Heart right ventricle (tissue), 16 donors: ENCODE data around the gene SIGLEC9. TPM values are rescaled to one million over a fixed set of nuclear protein-coding genes. Genes with fewer than 3 reads are reported as not detected.
A peak's percentile ranks its signal among the peaks of the same experiment; 100 is the strongest.

Experiments
- ATAC-seq, 8 donors: fragments of 200-7000 bp; cut with Tn5 transposase; one replicate each; pipeline ENCODE4 v1.9.1; 2020; ENCODE audit warnings: mild to moderate bottlenecking in 8 of 8, moderate library complexity in 8 of 8, moderate number of reproducible peaks in 1 of 8
- DNase-seq, 2 donors: peaks; one replicate each; pipeline ENCODE4 v3.0.0-alpha.2; 2020
- H3K27ac ChIP-seq, 10 donors: fragments of 200-600 bp; sonication (generic) in 2 of 10; one replicate each; pipeline versions ENCODE4 v1.5.0 to v1.8.0; 2020 to 2022; ENCODE audit warnings: mild to moderate bottlenecking in 3 of 10
- H3K27me3 ChIP-seq, 7 donors: fragments of 200-600 bp; one replicate each; pipeline ENCODE4 v1.8.0; 2021 to 2022; ENCODE audit warnings: mild to moderate bottlenecking in 2 of 7
- H3K36me3 ChIP-seq, 9 donors: fragments of 200-600 bp; sonication (generic) in 1 of 9; one replicate each; pipeline versions ENCODE4 v1.5.0 to v1.8.0; 2020 to 2022; ENCODE audit warnings: mild to moderate bottlenecking in 2 of 9
- H3K4me1 ChIP-seq, 9 donors: fragments of 200-600 bp; sonication (generic) in 1 of 9; one replicate each; pipeline versions ENCODE4 v1.5.0 to v1.8.0; 2020 to 2022; ENCODE audit warnings: mild to moderate bottlenecking in 4 of 9
- H3K4me3 ChIP-seq, 10 donors: fragments of 200-600 bp; sonication (generic) in 2 of 10; one replicate each; pipeline versions ENCODE4 v1.5.0 to v1.8.0; 2020 to 2022; ENCODE audit warnings: mild to moderate bottlenecking in 7 of 10, moderate library complexity in 2 of 10
- H3K9me3 ChIP-seq, 11 donors: fragments of 200-600 bp in 10 of 11; sonication (generic) in 2 of 11; one replicate each; pipeline versions ENCODE4 v1.5.0 to v1.8.0; 2013 to 2022; ENCODE audit warnings: mild to moderate bottlenecking in 2 of 11, control low read depth in 1 of 11, moderate library complexity in 1 of 11
- CTCF ChIP-seq, 9 donors: fragments of 200-600 bp; sonication (generic) in 2 of 9; IDR thresholded peaks; one replicate each; pipeline versions ENCODE4 v1.5.0 to v1.8.0; 2021 to 2022; ENCODE audit warnings: antibody characterized with exemption in 9 of 9, mild to moderate bottlenecking in 5 of 9, moderate library complexity in 1 of 9
- WGBS, 2 donors: extraction: QIAGEN DNeasy Blood & Tissue Kit; methylation state at CpG; one replicate each; pipeline ENCODE4 v1.1.7; 2013; ENCODE audit warnings: inconsistent platforms in 1 of 2; 5-methylcytosine and 5-hydroxymethylcytosine counted together
- intact Hi-C, 10 donors: fragments of 100-400 bp; cut with DNase I; formaldehyde crosslinking; loops; one replicate each; pipeline versions ENCODE4 v1.11.1 to v1.14.2; 2022
- polyA plus RNA-seq, 2 donors: library from polyadenylated mRNA; stranded (reverse); fragments of 200-250 nt; gene quantifications; one replicate each; pipeline ENCODE4 v1.2.3, GENCODE V29; 2013
- total RNA-seq, 10 donors: library from RNA; stranded (reverse); fragmentation: NEBNext Ultra II Directional in 3 of 10; extraction: Animal tissue kit (Norgen Biotek cat#: 25700) in 3 of 10; gene quantifications; one replicate each; pipeline versions ENCODE4 v1.2.1 to v1.2.4, GENCODE V29; 2021 to 2023
- donor health status: Arrhythmogenic right ventricular cardiomyopathy.
- donor health status: ischemic (EF 13 %, LVEDD 7.1; RV severe dilation, severe dysfunction).
- donor health status: healthy with polysubstance abuse.
- donor health status: DM: no; HTN: yes; CAD: no.
- donor health status: DM: no; HTN: no; CAD: no.
- donor health status: ischemic (EF 25% LVEDD 6.9; RV normal size, moderate dysfunction).
- donor health status: ischemic (EF 25% LVEDD 5.7; RV mildly dilated, moderate dysfunction).
- donor health status: healthy.
- donor health status: DM: yes; HTN: yes; CAD: no.
- donor health status: Ischemic cardiomyopathy.
- donor health status: ischemic (EF 35%, LVEDD 5.7; RV mildly dilated, moderate dysfunction).
- donor health status: nonischemic (EF 11% LVEDD 7.7; RV severe dilation, severe dysfunction).
- donor health status: DM: yes; HTN: yes; CAD: no.
- donor health status: PGD.
- donor health status: ischemic (EF 29% LVEDD 5.4; RV normal size, mild dysfunction).
- donor health status: nonischemic (EF 23%, LVEDD 6.1; RV moderate dilation, normal function).

SIGLEC9 gene
- total and polyA plus RNA-seq, 12 donors = 0.41 to 7.0 (median 1.1) TPM; not detected in 1

DNA sequence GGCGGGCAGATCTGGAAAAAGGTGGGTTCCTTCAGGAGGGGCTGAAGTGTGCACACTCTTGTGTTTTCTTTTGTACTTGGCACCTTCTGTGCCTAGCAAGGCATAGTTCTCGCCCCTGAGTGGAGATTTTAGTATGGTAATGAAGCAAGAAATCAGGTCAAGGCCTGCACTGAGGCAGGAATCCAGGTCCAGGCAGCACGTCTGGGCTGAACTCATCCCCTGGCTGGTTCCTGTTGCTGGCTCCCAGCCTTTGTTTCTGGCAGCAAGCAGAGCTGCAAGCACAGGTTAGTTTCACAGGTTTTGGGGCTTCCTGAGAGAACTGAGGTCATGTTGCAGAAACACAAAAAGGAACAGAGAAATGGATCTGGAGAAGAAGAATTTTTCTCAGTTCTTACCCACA lies 38.6 kb downstream of the SIGLEC9 start:
- H3K27me3 ChIP-seq = peaks cover 0 to 21% (median 12%) of the 10 kb centered on the region in 7 donors
- H3K4me1 ChIP-seq = peaks cover 0 to 20% (median 0%) of the 10 kb centered on the region in 9 donors
- DNase-seq (no peak), ATAC-seq (no peak)
- no peak for TF ChIP-seq CTCF (IDR thresholded peaks at IDR 0.05)
- H3K27ac ChIP-seq = no peak overlapping the region
- no peak overlapping the region for H3K4me3 ChIP-seq
- H3K36me3 ChIP-seq = no peaks in the 10 kb centered on the region
- 68 to 71% methylated on average over 3 of the region's 3 CpGs for whole genome bisulfite sequencing, 2 donors
- intact Hi-C loops = loop anchor here in 2 of 10 donors (10.0 kb wide), 1 partner anchor 138 kb away; the partner anchor contains the start of gene KLK11 (in 2 of the 2)
- no peaks in the 10 kb centered on the region for H3K9me3 ChIP-seq

DNA sequence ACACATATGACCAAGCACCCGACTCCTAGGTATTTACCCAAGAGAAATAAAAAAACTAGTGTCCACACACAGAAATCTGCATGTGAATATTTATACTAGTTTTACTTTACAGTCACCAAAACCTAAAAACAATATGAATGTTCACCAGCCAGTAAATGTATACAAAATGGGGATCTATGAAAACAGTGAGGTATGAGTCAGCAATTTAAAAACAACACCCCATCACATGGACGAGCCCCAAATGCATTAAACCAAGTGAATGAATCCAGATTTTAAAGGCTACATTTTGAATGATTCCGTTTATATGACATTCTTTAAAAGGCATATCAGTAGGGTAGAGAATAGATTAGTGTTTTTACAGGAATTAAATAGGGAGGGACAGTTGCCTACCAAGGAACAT lies 39.5 kb downstream of the SIGLEC9 start:
- Histone ChIP-seq H3K27ac (no peak overlapping the region), H3K9me3 (no peaks in the 10 kb centered on the region), H3K4me1 (peaks cover 0 to 19% (median 0%) of the 10 kb centered on the region in 9 donors), H3K4me3 (no peak overlapping the region), H3K36me3 (no peaks in the 10 kb centered on the region), H3K27me3 (peaks cover 0 to 26% (median 12%) of the 10 kb centered on the region in 7 donors)
- DNase-seq (no peak), ATAC-seq (no peak)
- TF ChIP-seq CTCF (IDR thresholded peaks at IDR 0.05) = no peak
- intact Hi-C loops = loop anchor here in 2 of 10 donors (10.0 kb wide), 1 partner anchor 139 kb away; the partner anchor contains the start of gene KLK11 (in 2 of the 2)
- 70 to 79% methylated on average over 3 of the region's 3 CpGs for WGBS, 2 donors

GRCh38 chr19:51166846-51167490 lies 42.3 kb downstream of the SIGLEC9 start:
- WGBS, 2 donors = 46 to 53% methylated on average over 9 of the region's 9 CpGs
- peaks cover 0 to 38% (median 19%) of the 10 kb centered on the region in 7 donors for H3K27me3 ChIP-seq
- no peak for DNase-seq
- TF ChIP-seq CTCF (IDR thresholded peaks at IDR 0.05) = no peak
- intact Hi-C loops = loop anchor here in 4 of 10 donors (5.0 to 10.0 kb wide), 4 partner anchors 60 to 235 kb away; partner anchors contain the start of genes KLK11 (in 2 of the 4) and CTU1 (in 1 of the 4)
- peak in 6 of 8 donors; percentile 58 to 79 (median 62) for ATAC-seq
- H3K36me3 ChIP-seq = no peaks in the 10 kb centered on the region
- H3K4me3 ChIP-seq = no peak overlapping the region
- H3K27ac ChIP-seq = no peak overlapping the region
- no peaks in the 10 kb centered on the region for H3K9me3 ChIP-seq
- peaks cover 0 to 20% (median 0%) of the 10 kb centered on the region in 9 donors for H3K4me1 ChIP-seq

GRCh38 chr19:51168564-51169282 lies 44.0 kb downstream of the SIGLEC9 start:
- DNase-seq = no peak
- Histone ChIP-seq H3K4me3 (peak overlapping the region in 1 of 10 donors; percentile 5), H3K4me1 (peaks cover 0 to 20% (median 0%) of the 10 kb centered on the region in 9 donors), H3K27ac (no peak overlapping the region), H3K27me3 (peaks cover 0 to 48% (median 15%) of the 10 kb centered on the region in 7 donors), H3K36me3 (no peaks in the 10 kb centered on the region), H3K9me3 (no peaks in the 10 kb centered on the region)
- WGBS, 2 donors = 67 to 74% methylated on average over 13 of the region's 13 CpGs
- TF ChIP-seq CTCF (IDR thresholded peaks at IDR 0.05) = no peak
- intact Hi-C loops = loop anchor here in 4 of 10 donors (5.0 to 10.0 kb wide), 4 partner anchors 61 to 236 kb away; partner anchors contain the start of genes KLK11 (in 2 of the 4) and CTU1 (in 1 of the 4)
- ATAC-seq = no peak
